ENCODE measurements around the gene ENPP7.

DNA sequence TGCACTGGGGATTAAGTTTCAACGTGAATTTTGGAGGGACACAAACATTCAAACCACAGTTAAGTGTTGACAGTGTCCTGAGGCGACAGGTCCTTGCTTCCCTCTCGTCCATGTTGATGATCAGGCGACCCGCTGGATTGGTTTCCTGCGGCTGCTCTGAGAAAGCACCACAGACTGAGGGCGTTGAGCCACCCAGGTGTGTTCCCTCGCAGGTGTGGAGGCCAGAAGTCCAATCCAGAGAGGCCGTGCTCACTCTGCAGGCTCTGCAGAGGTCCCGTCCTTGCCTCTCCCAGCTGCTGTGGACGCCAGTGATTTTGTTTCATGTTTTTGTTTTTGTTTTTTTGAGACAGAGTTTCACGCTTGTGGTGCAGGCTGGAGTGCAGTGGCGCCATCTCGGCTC lies 24.8 kb downstream of the ENPP7 start:
- TF ChIP-seq, protein P1, sequence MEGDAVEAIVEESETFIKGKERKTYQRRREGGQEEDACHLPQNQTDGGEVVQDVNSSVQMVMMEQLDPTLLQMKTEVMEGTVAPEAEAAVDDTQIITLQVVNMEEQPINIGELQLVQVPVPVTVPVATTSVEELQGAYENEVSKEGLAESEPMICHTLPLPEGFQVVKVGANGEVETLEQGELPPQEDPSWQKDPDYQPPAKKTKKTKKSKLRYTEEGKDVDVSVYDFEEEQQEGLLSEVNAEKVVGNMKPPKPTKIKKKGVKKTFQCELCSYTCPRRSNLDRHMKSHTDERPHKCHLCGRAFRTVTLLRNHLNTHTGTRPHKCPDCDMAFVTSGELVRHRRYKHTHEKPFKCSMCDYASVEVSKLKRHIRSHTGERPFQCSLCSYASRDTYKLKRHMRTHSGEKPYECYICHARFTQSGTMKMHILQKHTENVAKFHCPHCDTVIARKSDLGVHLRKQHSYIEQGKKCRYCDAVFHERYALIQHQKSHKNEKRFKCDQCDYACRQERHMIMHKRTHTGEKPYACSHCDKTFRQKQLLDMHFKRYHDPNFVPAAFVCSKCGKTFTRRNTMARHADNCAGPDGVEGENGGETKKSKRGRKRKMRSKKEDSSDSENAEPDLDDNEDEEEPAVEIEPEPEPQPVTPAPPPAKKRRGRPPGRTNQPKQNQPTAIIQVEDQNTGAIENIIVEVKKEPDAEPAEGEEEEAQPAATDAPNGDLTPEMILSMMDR (IDR thresholded peaks at IDR 0.05), result no peak
- no peak for TF ChIP-seq POLR2A (IDR thresholded peaks at IDR 0.05)
